GM12878 (cell line): ENCODE measurements around the gene CEP68. TPM values are rescaled to one million over a fixed set of nuclear protein-coding genes. Genes with fewer than 3 reads are reported as not detected.

Experiments
- ATAC-seq: fragments of 200-7000 bp; cut with Tn5 transposase; 3 replicates; pipeline ENCODE4 v1.9.1; 2020; ENCODE audit warnings: mild to moderate bottlenecking, moderate library complexity
- BruUV-seq: library from RNA; stranded (reverse); fragments of 400-500 nt; replicated peaks from 2 replicates; lab custom pipeline; 2021; lab: Mats Ljungman, UMichigan
- CTCF ChIA-PET: fragments of 300-600 bp; sonication (Branson Sonifier 250); formaldehyde crosslinking; extraction: SDS; loops from one replicate; lab custom pipeline; 2021; ENCODE audit warnings: inconsistent platforms; lab: Yijun Ruan, JAX
- POLR2A ChIA-PET: fragments of 350-600 bp; formaldehyde crosslinking; extraction: SDS; loops from one replicate; lab custom pipeline; 2021; ENCODE audit warnings: inconsistent platforms; lab: Charles Lee
- RAD21 ChIA-PET: fragments of 300-600 bp; sonication (Branson Sonifier 250); formaldehyde crosslinking; loops from one replicate; lab custom pipeline; 2023; ENCODE audit warnings: antibody characterized with exemption; ENCODE audit not compliant: unreplicated experiment; lab: Charles Lee
- SMC1A ChIA-PET: fragments of 300-600 bp; sonication (Branson Sonifier 250); formaldehyde crosslinking; loops from one replicate; lab custom pipeline; 2023; ENCODE audit not compliant: unreplicated experiment, uncharacterized antibody; lab: Charles Lee
- DNase-seq: peaks from one replicate; pipeline ENCODE4 v3.0.0-alpha.2; 2011; ENCODE audit warnings: low read depth, low spot score
- FAIRE-seq: peaks from 3 replicates; lab custom pipeline; 2011; peaks lifted over from hg19 to GRCh38; lab: Jason Lieb, UNC
- H2AFZ ChIP-seq: 2 replicates; pipeline ENCODE4 v1.6.0; 2011; ENCODE audit warnings: low read depth, low read length, control low read depth; ENCODE audit not compliant: control insufficient read depth
- H3K27ac ChIP-seq: 2 replicates; pipeline ENCODE4 v1.5.1; 2011; ENCODE audit warnings: control low read depth; ENCODE audit not compliant: control insufficient read depth, insufficient read depth
- H3K27me3 ChIP-seq, 2 experiments: replicated peaks in 1 of 2; 2 replicates each; pipeline versions ENCODE4 v1.6.0 to v1.6.1; 2011; ENCODE audit warnings: low read length in 1 of 2; ENCODE audit not compliant: control insufficient read depth in 2 of 2, insufficient read depth in 2 of 2
- H3K36me3 ChIP-seq, 2 experiments: 2 replicates each; pipeline ENCODE4 v1.5.1; 2011; ENCODE audit warnings: low read length in 1 of 2; ENCODE audit not compliant: control insufficient read depth in 2 of 2, insufficient read depth in 2 of 2
- H3K4me1 ChIP-seq: 2 replicates; pipeline ENCODE4 v1.6.1; 2011; ENCODE audit warnings: mild to moderate bottlenecking, low read length, moderate library complexity, mixed read lengths; ENCODE audit not compliant: control insufficient read depth, insufficient read depth
- H3K4me2 ChIP-seq: 2 replicates; pipeline ENCODE4 v1.6.0; 2011; ENCODE audit warnings: control low read depth; ENCODE audit not compliant: control insufficient read depth, insufficient read depth
- H3K4me3 ChIP-seq: fragments of 200-600 bp; sonication (generic); 2 replicates; pipeline ENCODE4 v1.5.1; 2016
- H3K79me2 ChIP-seq: 2 replicates; pipeline ENCODE4 v1.6.0; 2011; ENCODE audit warnings: low read length; ENCODE audit not compliant: control insufficient read depth, insufficient read depth
- H3K9ac ChIP-seq: 2 replicates; pipeline ENCODE4 v1.8.0; 2011; ENCODE audit warnings: low read length, control low read depth, mixed read lengths; ENCODE audit not compliant: control insufficient read depth, insufficient read depth
- H3K9me3 ChIP-seq: replicated peaks from 3 replicates; pipeline ENCODE4 v1.5.1; 2011; ENCODE audit warnings: mild to moderate bottlenecking, low read length; ENCODE audit not compliant: control insufficient read depth, insufficient read depth
- H4K20me1 ChIP-seq: 2 replicates; pipeline ENCODE4 v1.6.0; 2011; ENCODE audit not compliant: control insufficient read depth, insufficient read depth
- ATF3 ChIP-seq: IDR thresholded peaks from 2 replicates; pipeline ENCODE4 v1.6.1; 2011; ENCODE audit warnings: low read depth, mild to moderate bottlenecking, low read length, moderate library complexity, borderline replicate concordance; ENCODE audit errors: extremely low read depth
- BCL3 ChIP-seq: IDR thresholded peaks from 2 replicates; pipeline ENCODE4 v1.6.1; 2011; ENCODE audit warnings: borderline replicate concordance, low read depth, mild to moderate bottlenecking, moderate library complexity, low read length; ENCODE audit not compliant: insufficient read depth, poor library complexity, severe bottlenecking
- CBX3 ChIP-seq: fragments of 200-600 bp; sonication (generic); IDR thresholded peaks from 2 replicates; pipeline ENCODE4 v1.6.1; 2016; ENCODE audit warnings: low read depth, borderline replicate concordance
- ELK1 ChIP-seq: IDR thresholded peaks from 2 replicates; pipeline ENCODE4 v1.6.1; 2012; ENCODE audit warnings: low read depth, low read length, improper control_type of control experiment
- ETV6 ChIP-seq, 2 experiments: fragments of 450-650 bp in 1 of 2; IDR thresholded peaks in 1 of 2; conservative IDR thresholded peaks in 1 of 2; 2 replicates each; pipeline ENCODE4 v1.6.1; 2014; ENCODE audit warnings: antibody characterized with exemption in 1 of 2, borderline replicate concordance in 1 of 2, low read depth in 1 of 2, mild to moderate bottlenecking in 1 of 2, moderate library complexity in 1 of 2
- GABPA ChIP-seq: IDR thresholded peaks from 2 replicates; pipeline ENCODE4 v1.6.1; 2014; ENCODE audit warnings: antibody characterized with exemption, low read depth, mild to moderate bottlenecking, inconsistent platforms
- HSF1 ChIP-seq: fragments of 150-350 bp; IDR thresholded peaks from 2 replicates; pipeline ENCODE4 v1.6.1; 2014; ENCODE audit warnings: mild to moderate bottlenecking, low read depth, low read length
- IKZF2 ChIP-seq, 2 experiments: fragments of 450-650 bp; IDR thresholded peaks; 2 replicates each; pipeline ENCODE4 v1.6.1; 2017; ENCODE audit warnings: mild to moderate bottlenecking in 2 of 2, moderate library complexity in 2 of 2
- IRF3 ChIP-seq: fragments of 450-650 bp; IDR thresholded peaks from 2 replicates; pipeline ENCODE4 v1.6.1; 2014; ENCODE audit warnings: mild to moderate bottlenecking
- IRF4 ChIP-seq: IDR thresholded peaks from 2 replicates; pipeline ENCODE4 v1.6.1; 2011; ENCODE audit warnings: low read depth, low read length
- KDM1A ChIP-seq: fragments of 200-600 bp; sonication (generic); IDR thresholded peaks from 2 replicates; pipeline ENCODE4 v1.6.1; 2016; ENCODE audit warnings: borderline replicate concordance
- MAX ChIP-seq: IDR thresholded peaks from 2 replicates; pipeline ENCODE4 v1.6.1; 2012; ENCODE audit warnings: low read depth, low read length, improper control_type of control experiment
- PBX3 ChIP-seq: IDR thresholded peaks from 2 replicates; pipeline ENCODE4 v1.6.1; 2011; ENCODE audit warnings: mild to moderate bottlenecking, low read depth, low read length, moderate library complexity; ENCODE audit not compliant: insufficient replicate concordance
- SMC3 ChIP-seq: IDR thresholded peaks from 2 replicates; pipeline ENCODE4 v1.6.1; 2011; ENCODE audit warnings: low read length, improper control_type of control experiment, borderline replicate concordance
- WGBS: methylation state at CpG from one replicate; pipeline ENCODE4 v1.1.6; 2016; ENCODE audit warnings: low lambda C conversion rate; ENCODE audit not compliant: insufficient replicate concordance, insufficient coverage; ENCODE audit errors: missing lambda C conversion rate; 5-methylcytosine and 5-hydroxymethylcytosine counted together
- in situ Hi-C: fragments of 300-500 bp; cut with MboI; formaldehyde crosslinking; loops from 9 replicates; pipeline ENCODE4 v1.14.3; 2018; ENCODE audit warnings: mixed read lengths
- intact Hi-C: fragments of 100-400 bp; cut with micrococcal nuclease; formaldehyde crosslinking; loops from one replicate; pipeline ENCODE4 v1.14.2; 2022; ENCODE audit not compliant: unreplicated experiment
- polyA plus RNA-seq, 11 experiments: library from polyadenylated mRNA; depleted of rRNA in 4 of 11; unstranded in 6 of 11; stranded (reverse) in 5 of 11; fragments of >200 nt; fragmentation: Nextera tagmentation in 4 of 11; fragmentation: Illumina TruSeq in 1 of 11; extraction: Ambion mirVana in 4 of 11; extraction: Trizol in 1 of 11; gene quantifications; 1 replicate in 1 of 11; 2 replicates in 10 of 11; pipeline versions ENCODE4 v1.2.1 to v1.2.3, GENCODE V29; 2011 to 2016; ENCODE audit warnings: inconsistent platforms in 2 of 11, missing spikeins in 2 of 11, low read depth in 1 of 11
- total RNA-seq, 4 experiments: library from RNA; depleted of rRNA in 3 of 4; stranded (reverse); fragments of >200 nt in 3 of 4; fragmentation: Illumina TruSeq in 1 of 4; extraction: Trizol in 1 of 4; gene quantifications; 2 replicates each; pipeline versions ENCODE4 v1.2.1 to v1.2.3, GENCODE V29; 2013 to 2021

The CEP68 gene
- total and polyA plus RNA-seq, 10 of the 15 experiments (the other 5 are each of a cell fraction or from before 2014, with no cell fraction given) = 1.1 to 11.1 (median 7.4) TPM

- CTCF ChIA-PET = interaction anchor here (0.6 to 1.6 kb wide), 7 partner anchors 10 to 431 kb away, joined by 3 to 4 read pairs (median 3); no protein-coding TSS in a partner anchor
- Histone ChIP-seq H3K36me3 (no peaks in the 10 kb centered on the region), H3K27ac (no peak overlapping the region), H3K27me3 (no peaks in the 10 kb centered on the region), H4K20me1 (no peaks in the 10 kb centered on the region), H3K9ac (no peak overlapping the region), H3K4me2 (no peak overlapping the region), H2AFZ (no peak overlapping the region), H3K79me2 (no peaks in the 10 kb centered on the region), H3K9me3 (peaks cover 24% of the 10 kb centered on the region), H3K4me1 (no peaks in the 10 kb centered on the region; the same call in 1 of the 2 replicates), H3K4me3 (no peak overlapping the region)
- intact Hi-C loops (no loop called here), in situ Hi-C loops (no loop called here)
- no peak for FAIRE-seq
- POLR2A ChIA-PET = no interaction called here
- SMC1A ChIA-PET = interaction anchor here (1.0 to 2.6 kb wide), 3 partner anchors 10 to 131 kb away, joined by 3 to 6 read pairs (median 4); no protein-coding TSS in a partner anchor
- BruUV-seq = no TSS peak
- RAD21 ChIA-PET = no interaction called here
- DNase-seq = no peak
- ATAC-seq = no peak
- 67% methylated on average over 10 of the region's 10 CpGs for WGBS
- TF ChIP-seq PBX3 = no peak
- no peak for TF ChIP-seq HSF1
- no peak for TF ChIP-seq CBX3
- no peak for TF ChIP-seq ETV6 (conservative IDR thresholded peaks at IDR 0.05 in 1 of 2, IDR thresholded peaks at IDR 0.05 in 1 of 2; ENCODE audit: borderline replicate concordance in 1 of 2, low read depth in 1 of 2)
- TF ChIP-seq ELK1 = no peak
- TF ChIP-seq MAX = no peak
- TF ChIP-seq KDM1A = no peak
- no peak for TF ChIP-seq BCL3
- TF ChIP-seq IKZF2 (IDR thresholded peaks at IDR 0.05) = no peak
- TF ChIP-seq ATF3 = no peak
- TF ChIP-seq SMC3 = no peak
- TF ChIP-seq IRF3 = no peak
- TF ChIP-seq GABPA = no peak
- no peak for TF ChIP-seq IRF4
These were observed 10.6 kb upstream of the CEP68 start for GRCh38 chr2:65045651-65046050.
